DMS153 treated with DMSO at 0.1 percent for 48 hours (cell line): ENCODE measurements around the gene LRRC4C.
"Not testable (repeated sequence)": the region's sequence is repeated elsewhere in the genome, so short reads cannot be mapped to it uniquely, and the experiment has no call there.

Experiments used
- DNase-seq: peaks from one replicate; lab custom pipeline; 2025; ENCODE audit not compliant: unreplicated experiment; lab: John Stamatoyannopoulos, UW

Gene LRRC4C

DNA sequence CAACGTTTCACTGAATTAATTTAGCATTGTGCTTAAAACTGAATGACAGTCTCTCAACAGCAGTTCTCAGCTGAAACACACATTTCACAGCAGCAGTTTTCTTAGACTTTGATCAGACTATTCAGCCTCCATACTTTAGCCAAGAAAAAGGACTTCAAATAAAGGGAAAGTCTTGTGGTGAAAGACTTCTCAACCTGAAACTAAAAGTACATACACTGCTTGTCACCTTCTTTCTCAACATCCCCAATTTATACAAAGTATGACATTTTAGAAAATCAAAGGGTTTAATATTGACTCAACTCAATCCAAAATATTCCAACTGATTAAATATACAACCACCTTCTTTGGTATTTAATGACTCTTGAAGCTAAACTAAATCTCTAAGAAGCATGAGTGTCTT lies 419.0 kb downstream of the LRRC4C start:
- no peak for DNase-seq

DNA sequence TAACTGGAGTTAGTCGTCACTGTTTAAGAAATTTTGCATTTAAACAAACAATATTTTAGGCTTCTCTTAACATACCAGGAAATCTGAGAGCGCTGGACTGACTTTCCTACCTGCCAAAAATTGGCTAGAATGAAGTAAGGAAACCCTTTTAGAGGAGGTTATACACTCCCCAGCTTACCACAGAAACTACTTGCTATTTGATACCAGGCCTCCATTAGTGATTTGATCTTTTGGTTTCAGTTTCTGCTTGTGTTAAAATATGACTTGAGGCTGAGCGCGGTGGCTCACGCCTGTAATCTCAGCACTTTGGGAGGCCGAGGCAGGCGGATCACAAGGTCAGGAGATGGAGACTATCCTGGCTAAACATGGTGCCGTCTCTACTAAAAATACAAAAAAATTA lies 419.9 kb downstream of the LRRC4C start:
- no peak for DNase-seq

DNA sequence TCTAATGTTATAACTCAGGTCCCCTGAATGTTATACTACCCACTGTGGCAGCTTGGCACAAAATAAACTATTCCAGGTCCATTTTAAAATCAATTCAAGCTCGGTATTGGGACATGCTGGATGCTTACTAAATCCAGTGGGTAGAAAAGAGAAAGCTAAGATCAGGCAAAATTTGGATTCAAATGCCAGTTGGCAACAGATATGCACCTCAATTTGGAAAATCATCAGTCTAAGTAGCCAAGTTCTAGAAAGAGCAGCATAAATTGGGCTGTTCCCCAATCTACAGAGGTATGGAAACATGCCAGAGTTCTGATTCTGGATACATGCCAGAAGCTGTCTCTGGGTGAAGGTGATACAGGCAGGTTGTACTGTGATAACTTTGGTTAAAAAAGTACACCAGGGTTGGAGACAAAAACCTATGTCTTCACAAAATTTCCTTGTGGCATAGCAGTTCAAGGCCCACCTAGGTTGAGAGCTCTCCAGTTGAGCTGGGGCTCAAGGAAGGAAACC lies 427.8 kb downstream of the LRRC4C start:
- no peak for DNase-seq

DNA sequence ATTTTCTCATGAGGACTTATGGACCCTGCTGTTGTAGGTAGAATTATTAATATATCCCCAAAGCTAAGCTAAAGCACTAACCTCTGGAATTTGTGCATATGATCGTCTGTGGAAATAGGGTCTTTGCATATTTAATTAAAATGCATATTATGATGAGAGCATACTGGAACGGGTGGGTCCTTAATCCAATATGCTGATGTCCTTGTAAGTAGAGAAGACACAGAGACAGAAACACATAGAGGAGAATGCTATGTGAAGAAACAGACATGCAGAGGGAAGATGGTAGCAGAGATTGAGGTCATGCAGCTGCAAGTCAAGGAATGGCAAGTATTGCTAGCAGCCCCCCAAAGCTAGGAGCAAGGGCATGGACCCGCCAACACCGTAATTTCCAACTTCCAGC lies 439.2 kb downstream of the LRRC4C start:
- no peak for DNase-seq

DNA sequence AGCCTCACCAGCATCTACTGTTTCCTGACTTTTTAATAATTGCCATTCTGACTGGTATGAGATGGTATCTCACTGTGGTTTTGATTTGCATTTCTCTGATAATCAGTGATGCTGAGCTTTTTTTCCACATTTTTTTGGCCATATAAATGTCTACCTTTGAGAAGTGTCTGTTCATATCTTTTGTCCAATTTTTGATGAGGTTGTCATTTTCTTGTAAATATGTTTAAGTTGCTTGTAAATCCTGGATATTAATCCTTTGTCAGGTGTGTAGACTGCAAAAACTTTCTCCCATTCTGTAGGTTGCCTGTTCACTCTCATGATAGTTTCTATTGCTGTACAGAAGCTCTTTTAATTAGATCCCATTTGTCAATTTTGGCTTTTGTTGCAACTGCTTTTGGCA lies 439.8 kb downstream of the LRRC4C start:
- not testable (repeated sequence) for DNase-seq

DNA sequence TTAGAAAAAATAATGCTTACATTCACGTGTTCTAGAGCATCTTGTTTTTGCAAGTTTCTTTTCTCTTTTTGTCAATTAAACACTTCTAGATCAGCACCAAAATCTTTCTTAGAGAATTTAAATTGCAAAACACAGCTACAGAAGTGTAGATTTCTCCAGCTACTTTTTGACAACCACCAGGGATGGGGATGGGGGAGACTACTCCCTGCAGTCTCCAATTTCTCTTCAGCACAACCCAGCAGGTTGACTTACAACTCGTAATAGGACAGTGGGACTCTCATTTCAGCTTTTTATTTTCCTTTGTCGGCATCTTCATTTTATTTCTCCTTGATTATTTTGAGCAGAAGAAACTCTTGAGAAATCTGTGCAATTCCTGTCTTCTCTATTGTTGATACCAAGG lies 441.2 kb downstream of the LRRC4C start:
- no peak for DNase-seq

DNA sequence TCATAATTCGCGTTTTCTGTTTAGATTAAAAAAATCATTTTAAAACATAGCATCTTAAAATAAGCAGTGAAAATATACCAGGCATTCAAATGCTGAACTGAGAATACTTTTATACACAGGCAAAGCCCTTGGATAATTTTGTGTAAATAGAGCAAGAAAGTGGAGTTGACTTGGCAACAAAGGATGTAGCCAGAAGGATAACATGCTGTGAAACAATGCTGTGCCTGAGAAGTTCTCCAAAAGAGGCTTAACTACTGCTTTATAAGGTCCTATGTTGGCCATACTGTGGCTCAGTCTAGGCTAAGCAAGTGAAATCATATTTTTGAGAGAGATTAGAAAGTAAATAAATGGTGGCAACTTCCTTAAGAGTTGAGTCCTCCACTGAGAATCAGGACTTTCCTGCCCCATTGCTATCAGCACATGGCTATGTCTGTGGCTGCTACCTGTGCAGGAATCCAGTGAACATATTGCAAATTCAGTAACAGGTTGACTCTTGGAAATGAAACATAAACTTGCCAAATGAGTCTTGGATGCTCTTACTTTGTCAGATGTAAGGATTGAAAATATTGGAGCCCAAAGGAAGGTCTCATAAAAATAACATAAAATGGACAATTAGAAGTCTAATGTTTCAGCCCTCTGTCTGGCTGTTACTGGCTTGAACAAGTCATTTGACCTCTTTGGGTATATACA lies 448.9 kb downstream of the LRRC4C start:
- no peak for DNase-seq

DNA sequence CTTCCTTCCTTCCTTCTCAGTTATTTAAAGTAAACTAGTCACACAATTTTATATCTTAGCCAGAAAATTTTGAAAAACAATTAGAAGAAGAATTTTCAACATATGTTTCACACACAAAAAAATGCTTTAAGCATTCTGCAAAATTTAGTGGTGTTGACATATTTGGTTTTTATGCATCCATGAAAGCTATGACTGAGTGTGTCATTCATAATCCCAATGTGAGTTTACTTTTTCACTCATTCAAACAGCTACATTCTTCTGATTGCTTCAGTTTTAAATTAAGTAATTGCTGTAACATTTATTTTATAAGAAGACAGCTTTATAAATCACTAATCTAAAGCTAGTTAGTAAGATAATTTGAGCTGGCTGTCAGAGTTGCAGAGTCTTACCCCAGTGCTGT lies 453.5 kb downstream of the LRRC4C start:
- no peak for DNase-seq

DNA sequence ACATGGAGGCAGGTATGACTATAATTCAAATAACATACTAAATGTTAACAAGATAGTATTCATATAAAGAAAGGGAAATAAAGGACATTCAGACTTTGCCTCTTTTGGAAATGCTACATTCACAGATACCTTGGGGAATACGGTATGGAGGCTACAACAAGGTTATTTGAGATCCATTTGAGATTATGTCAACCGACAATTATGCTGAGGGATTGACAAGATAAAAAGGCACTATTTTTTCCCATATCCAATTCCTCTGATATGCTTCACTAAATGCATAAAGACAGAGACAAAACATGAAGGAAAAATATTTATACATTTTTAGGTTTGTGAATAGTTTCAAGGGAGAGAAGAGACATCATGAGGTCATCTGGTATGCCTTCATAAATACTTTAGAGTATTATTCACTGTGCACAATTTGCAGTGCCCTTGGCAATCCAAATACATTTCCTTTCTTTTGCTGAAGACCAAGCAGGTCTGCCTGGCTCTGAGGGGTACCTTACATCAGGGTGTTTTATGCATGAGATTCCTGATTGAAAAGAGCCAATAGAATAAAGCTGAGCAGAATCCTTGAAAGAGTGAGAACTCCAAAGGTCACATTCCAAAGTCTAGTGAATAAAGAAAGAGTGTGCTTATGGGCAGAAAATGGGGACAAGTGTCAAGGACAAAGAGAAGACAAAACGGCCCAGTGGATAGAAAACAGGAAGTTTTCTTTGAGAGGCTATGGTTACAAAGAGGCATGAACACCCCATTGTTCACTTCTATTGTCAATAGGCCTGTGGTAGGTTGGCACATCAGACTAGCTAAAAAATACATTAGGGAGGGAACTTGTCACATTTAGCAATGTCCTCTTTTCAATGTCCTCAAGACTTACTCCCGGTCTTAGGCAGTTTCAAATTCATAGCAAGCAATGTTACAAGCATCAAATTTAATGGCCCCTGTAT lies 455.8 kb downstream of the LRRC4C start:
- DNase-seq, result no peak

DNA sequence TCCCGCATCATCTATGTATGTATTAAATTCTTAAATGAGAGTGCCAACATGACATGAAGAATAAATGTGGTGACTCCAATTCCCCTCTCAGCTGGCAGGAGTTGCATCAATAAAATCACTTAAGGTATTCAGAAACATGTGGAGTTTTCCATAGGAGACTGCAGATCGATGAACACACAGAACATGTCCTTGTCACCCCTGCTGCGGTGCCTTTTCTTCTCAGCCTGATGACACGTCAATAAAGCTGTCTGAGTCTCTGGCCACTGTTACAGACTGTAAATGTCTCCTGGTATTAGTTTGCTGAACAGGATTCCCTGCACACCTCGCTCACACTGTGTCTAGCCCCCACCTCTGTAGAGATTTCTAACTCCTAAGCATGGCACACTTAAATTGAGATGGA lies 460.5 kb downstream of the LRRC4C start:
- no peak for DNase-seq

DNA sequence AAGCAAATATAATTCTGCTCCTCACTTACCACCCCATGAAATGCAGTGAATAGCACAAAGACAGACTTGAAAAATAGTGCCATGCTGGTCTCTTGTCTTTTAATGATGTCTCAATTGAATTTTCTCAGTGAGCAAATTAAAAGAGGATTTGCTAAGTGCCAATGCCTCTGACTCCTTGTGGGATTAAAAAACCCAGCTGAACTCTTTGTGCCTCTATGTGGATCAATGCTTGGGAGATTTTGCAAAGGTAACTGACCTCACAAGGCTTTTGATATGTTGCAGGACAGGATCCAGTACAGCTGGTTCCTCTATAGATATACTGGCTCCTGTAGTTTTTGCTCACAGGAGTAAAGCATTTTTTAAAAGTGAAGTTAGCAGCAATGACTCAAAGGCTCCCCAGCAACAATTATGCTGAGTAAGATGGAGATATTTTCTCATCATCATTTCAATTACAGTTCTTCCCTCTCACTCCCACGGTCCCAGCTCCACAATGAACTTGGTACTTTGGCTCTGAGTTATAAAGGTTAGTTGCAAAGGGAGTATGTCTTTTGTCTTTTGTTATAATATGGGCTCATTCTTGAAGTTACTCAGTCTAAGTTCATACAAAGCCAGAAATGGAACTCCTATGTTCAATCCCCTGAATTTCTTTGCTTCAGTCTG lies 471.5 kb downstream of the LRRC4C start:
- no peak for DNase-seq

DNA sequence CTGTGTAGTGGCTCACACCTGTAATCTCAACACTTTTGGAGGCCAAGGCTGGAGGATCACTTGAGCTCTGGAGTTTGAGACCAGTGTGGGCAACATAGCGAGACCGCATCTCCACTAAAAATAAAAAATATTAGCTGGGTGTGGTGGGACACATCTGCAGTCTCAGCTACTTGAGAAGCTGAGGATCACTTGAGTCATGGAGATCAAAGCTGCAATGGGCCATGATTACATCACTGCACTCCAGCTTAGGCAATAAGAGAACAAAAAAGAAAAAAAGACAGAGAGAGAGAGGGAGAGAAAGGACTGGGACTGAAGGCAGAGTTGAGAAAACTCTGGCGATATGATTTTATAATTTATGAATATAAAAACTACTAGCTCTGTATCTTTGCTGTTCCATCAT lies 473.1 kb downstream of the LRRC4C start:
- no peak for DNase-seq

DNA sequence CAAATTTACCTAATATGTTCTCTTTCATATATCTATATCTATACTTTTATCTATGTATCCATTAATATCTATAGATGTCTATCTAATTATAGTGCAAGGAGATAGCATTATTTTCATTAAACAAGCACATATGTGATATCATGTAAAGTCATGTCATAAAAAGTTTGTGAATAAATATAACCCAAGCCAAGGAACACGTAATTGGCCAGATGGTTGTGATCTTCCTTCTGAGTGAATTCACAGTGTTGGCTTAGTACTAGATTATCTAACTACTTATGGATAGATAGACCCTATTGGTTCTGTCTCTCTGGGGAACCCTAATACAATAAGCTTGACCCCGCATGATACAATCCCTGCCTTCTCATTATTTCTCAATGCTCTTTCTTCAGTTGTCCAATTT lies 484.4 kb downstream of the LRRC4C start:
- no peak for DNase-seq

DNA sequence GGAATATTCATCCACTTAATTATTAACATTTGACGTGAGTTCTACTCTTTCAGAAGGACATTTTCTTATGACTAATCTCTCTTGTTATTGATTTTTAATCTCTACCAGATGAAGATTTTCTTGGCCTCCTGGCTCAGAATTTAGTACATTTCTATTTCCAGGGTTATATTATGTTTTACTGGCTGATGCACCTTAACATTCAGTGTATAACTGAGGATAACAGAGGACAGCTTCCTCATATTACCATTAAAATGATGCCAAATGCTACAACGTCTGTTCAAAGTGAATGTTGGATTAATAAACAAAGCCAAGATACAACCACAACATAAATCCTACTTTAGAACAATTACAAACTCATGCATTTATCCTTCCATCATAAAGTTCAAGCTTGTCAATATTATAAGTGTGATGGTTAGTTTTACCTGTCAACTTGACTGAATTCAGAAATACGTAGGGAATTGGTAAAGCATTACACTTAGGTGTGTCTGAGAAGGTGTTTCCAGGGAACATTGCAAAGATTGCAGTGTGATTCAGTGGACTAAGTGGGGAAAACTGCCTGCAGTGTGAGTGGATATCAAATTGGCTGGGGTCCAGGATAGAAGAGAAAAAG lies 485.2 kb downstream of the LRRC4C start:
- DNase-seq, result no peak

DNA sequence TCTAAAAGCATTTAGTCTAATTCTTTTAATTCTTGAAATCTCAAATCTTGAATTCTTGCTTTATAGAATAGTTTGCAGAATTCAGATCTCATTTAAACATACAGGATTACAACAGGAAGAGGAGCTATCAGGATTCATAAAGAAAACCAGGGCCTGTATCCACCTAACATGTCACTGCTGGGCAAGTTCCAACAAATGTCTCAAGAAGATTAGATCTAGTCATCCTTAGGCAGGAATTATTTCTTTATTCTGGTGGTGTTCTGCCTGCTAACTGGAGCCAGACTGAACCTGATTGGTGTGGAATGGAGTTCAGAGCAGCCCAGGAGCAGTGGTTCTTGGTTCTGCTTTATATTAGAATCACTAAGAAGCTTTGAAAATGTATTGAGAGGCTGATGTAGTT lies 500.7 kb downstream of the LRRC4C start:
- no peak for DNase-seq

DNA sequence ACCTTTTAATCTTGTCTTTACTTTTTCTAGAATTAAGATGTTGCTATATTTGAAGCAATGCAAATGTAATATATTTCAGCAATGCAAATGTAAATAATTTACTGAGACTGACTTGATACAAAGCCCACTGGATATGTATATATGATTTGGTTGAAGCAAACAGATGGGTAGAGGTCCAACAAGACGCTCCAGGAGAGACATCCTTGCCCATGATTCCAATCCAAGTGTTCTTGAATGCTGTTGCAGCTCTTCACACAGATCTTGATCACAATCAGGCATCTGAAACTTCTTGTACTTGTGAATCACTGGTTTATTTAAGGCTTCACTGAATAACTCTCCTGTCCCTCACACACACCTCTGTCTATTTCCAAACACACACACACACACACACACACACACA lies 507.0 kb downstream of the LRRC4C start:
- no peak for DNase-seq

DNA sequence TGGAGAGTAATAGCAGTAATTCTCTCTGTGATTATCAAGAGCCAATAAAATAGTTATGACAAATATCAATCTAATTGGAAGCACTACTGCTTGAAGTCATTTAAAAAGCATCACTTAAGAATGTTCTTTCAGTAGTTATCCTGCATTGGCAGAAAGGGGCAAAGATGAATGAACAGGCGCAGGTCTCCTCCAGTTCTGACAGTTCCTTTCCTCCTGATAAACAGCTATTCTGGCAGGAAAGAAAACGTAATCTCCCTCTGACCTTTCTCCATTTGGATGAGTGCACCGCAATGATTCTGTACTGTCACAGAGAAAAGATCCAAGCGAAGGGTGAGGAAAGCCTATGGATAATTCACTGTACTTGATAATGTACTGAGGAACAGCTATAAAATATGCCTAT lies 521.5 kb downstream of the LRRC4C start:
- DNase-seq, result no peak

DNA sequence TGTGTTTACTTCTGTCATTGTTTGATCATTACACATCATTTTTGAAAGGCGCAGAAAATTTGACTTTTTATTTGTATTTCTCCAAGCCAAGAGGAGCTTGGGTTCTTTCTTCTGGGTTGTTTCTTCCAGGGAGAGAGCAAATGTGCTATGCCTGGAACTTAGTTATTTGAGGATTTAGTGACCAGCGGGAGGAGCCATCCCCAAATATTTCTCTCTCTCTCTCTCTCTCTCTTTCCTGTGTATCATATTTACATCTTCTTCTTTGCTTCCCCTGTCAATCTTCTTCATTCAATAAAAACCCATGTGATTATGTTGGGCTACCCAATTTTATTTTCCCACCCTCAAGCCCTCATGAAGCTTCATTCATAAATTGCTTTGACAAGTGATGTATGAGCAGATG lies 534.5 kb downstream of the LRRC4C start:
- no peak for DNase-seq

DNA sequence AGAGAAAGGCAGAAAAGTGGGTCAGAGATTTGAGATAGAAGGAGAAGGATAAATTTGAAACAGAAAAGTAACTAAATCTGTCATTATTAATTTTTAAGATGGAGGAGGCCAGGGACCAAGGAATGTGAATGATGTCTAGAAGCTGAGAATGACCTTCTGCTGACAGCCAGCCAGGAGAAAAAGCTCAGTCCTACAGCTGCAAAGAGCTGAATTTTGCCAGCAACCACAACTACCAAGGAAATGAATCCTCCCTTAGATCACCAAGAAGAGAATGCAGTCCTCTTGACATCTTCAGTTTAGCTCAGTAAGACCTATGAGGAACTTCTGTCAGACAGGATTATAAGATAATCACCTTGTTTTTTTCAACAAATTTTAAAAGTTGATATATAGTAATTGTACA lies 538.2 kb downstream of the LRRC4C start:
- DNase-seq, result no peak

DNA sequence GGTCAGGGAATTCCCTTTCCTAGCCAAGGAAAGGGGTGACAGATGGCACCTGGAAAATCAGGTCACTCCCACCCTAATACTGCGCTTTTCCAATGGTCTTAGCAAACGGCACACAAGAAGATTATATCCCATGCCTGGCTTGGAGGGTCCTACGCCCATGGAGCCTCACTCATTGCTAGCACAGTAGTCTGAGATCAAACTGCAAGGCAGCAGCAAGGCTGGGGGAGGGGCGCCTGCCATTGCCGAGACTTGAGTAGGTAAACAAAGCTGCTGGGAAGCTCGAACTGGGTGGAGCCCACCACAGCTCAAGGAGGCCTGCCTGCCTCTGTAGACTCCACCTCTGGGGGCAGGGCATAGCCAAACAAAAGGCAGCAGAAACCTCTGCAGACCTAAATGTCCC lies 548.7 kb downstream of the LRRC4C start:
- DNase-seq, result not testable (repeated sequence)

DNA sequence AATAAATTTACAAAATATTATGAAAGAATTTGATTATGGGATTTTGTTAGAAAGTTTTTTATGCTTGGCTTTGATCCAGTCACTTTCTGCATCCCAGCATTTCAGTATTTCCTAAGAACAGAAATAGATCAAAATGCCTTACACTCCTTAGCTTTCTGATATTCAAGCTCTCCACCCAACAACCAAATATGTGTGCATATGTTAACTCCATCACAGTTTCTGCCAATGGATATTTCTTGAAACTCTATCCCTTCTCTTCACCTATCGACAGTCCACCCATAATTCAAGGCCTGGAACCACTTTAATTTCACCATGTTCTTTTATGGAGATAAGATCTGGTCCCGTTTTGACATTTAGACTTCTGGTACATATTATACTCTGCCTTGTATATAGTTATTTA lies 565.0 kb downstream of the LRRC4C start:
- no peak for DNase-seq
